IMR-90 (cell line): ENCODE results near the gene PARP12. TPM values are rescaled to one million over a fixed set of nuclear protein-coding genes. Genes with fewer than 3 reads are reported as not detected.

Experiments used
- ATAC-seq: fragments of 200-7000 bp; cut with Tn5 transposase; 2 replicates; pipeline ENCODE4 v1.9.1; 2020; ENCODE audit warnings: low read depth, mild to moderate bottlenecking, moderate library complexity
- BruUV-seq: library from RNA; stranded (reverse); fragments of 400-500 nt; replicated peaks from 2 replicates; lab custom pipeline; 2021; lab: Mats Ljungman, UMichigan
- CTCF ChIA-PET: fragments of 300-600 bp; formaldehyde crosslinking; extraction: SDS; loops from one replicate; lab custom pipeline; 2021; ENCODE audit warnings: antibody characterized with exemption; lab: Yijun Ruan, JAX
- POLR2A ChIA-PET: fragments of 300-600 bp; sonication (Branson Sonifier 250); formaldehyde crosslinking; loops from one replicate; lab custom pipeline; 2022; ENCODE audit warnings: antibody characterized with exemption; ENCODE audit not compliant: unreplicated experiment; lab: Charles Lee
- DNase-seq: peaks from one replicate; pipeline ENCODE4 v3.0.0; 2013
- H2AFZ ChIP-seq: replicated peaks from 2 replicates; pipeline ENCODE3; 2013; ENCODE audit warnings: low read length, mild to moderate bottlenecking; ENCODE audit not compliant: poor library complexity
- H2AK5ac ChIP-seq: 2 replicates; pipeline ENCODE4 v1.6.1; 2013; ENCODE audit warnings: low read depth, low read length, inconsistent platforms
- H2AK9ac ChIP-seq: replicated peaks from 2 replicates; pipeline ENCODE3; 2013; ENCODE audit warnings: mild to moderate bottlenecking, low read depth, low read length, moderate library complexity; ENCODE audit not compliant: poor library complexity
- H2BK120ac ChIP-seq: 2 replicates; pipeline ENCODE4 v1.6.1; 2013; ENCODE audit warnings: low read depth, low read length, inconsistent platforms
- H2BK15ac ChIP-seq: 3 replicates; pipeline ENCODE4 v1.6.1; 2013; ENCODE audit warnings: low read depth, low read length, inconsistent platforms
- H2BK20ac ChIP-seq: 2 replicates; pipeline ENCODE4 v1.6.1; 2013; ENCODE audit warnings: low read depth, mild to moderate bottlenecking, inconsistent platforms, low read length, moderate library complexity
- H2BK5ac ChIP-seq: 2 replicates; pipeline ENCODE4 v1.6.1; 2013; ENCODE audit warnings: mild to moderate bottlenecking, low read depth, low read length, inconsistent platforms; ENCODE audit not compliant: poor library complexity, severe bottlenecking
- H3K14ac ChIP-seq: replicated peaks from 2 replicates; pipeline ENCODE4 v1.6.1; 2013; ENCODE audit warnings: low read depth, low read length, inconsistent platforms
- H3K18ac ChIP-seq: 2 replicates; pipeline ENCODE4 v1.6.1; 2013; ENCODE audit warnings: low read depth, low read length, control low read depth
- H3K23ac ChIP-seq: 2 replicates; pipeline ENCODE4 v1.6.1; 2013; ENCODE audit warnings: low read depth, low read length, inconsistent platforms
- H3K27ac ChIP-seq: 2 replicates; pipeline ENCODE4 v1.5.1; 2013; ENCODE audit warnings: mild to moderate bottlenecking, control low read depth, low read length; ENCODE audit not compliant: insufficient read depth
- H3K27me3 ChIP-seq: 2 replicates; pipeline ENCODE4 v1.6.1; 2013; ENCODE audit warnings: low read length; ENCODE audit not compliant: control insufficient read depth, insufficient read depth
- H3K36me3 ChIP-seq: 2 replicates; pipeline ENCODE4 v1.6.1; 2013; ENCODE audit warnings: low read length, mixed read lengths; ENCODE audit not compliant: control insufficient read depth, insufficient read depth
- H3K4ac ChIP-seq: 2 replicates; pipeline ENCODE4 v1.6.1; 2013; ENCODE audit warnings: low read depth, low read length, inconsistent platforms
- H3K4me1 ChIP-seq: 2 replicates; pipeline ENCODE4 v1.6.1; 2013; ENCODE audit warnings: low read length, mixed read lengths; ENCODE audit not compliant: control insufficient read depth, insufficient read depth
- H3K4me2 ChIP-seq: 2 replicates; pipeline ENCODE4 v1.6.1; 2013; ENCODE audit warnings: low read depth, mild to moderate bottlenecking, control low read depth, low read length, moderate library complexity
- H3K4me3 ChIP-seq: 2 replicates; pipeline ENCODE4 v1.5.1; 2013; ENCODE audit warnings: low read depth, mild to moderate bottlenecking, control low read depth, low read length, moderate library complexity; ENCODE audit not compliant: insufficient read depth
- H3K56ac ChIP-seq: 2 replicates; pipeline ENCODE4 v1.6.1; 2013; ENCODE audit warnings: low read length, inconsistent platforms; ENCODE audit not compliant: insufficient read depth; ENCODE audit errors: extremely low read depth
- H3K79me1 ChIP-seq, 2 experiments: 2 replicates each; pipeline ENCODE4 v1.6.1; 2013; ENCODE audit warnings: low read length in 2 of 2, inconsistent platforms in 1 of 2, low read depth in 1 of 2
- H3K9ac ChIP-seq: 2 replicates; pipeline ENCODE4 v1.6.1; 2013; ENCODE audit warnings: low read depth, low read length, control low read depth
- H3K9me1 ChIP-seq: 2 replicates; pipeline ENCODE4 v1.6.1; 2013; ENCODE audit warnings: low read length, inconsistent platforms; ENCODE audit not compliant: insufficient read depth
- H3K9me3 ChIP-seq: 2 replicates; pipeline ENCODE4 v1.6.1; 2013; ENCODE audit warnings: low read length; ENCODE audit not compliant: control insufficient read depth, insufficient read depth
- H4K20me1 ChIP-seq: 2 replicates; pipeline ENCODE4 v1.6.1; 2013; ENCODE audit warnings: low read length, inconsistent platforms; ENCODE audit not compliant: insufficient read depth
- H4K5ac ChIP-seq: 2 replicates; pipeline ENCODE4 v1.6.1; 2013; ENCODE audit warnings: mild to moderate bottlenecking, low read depth, low read length, control low read depth
- H4K8ac ChIP-seq, 2 experiments: 2 replicates each; pipeline ENCODE4 v1.6.1; 2013; ENCODE audit warnings: low read depth in 2 of 2, low read length in 2 of 2, control low read depth in 1 of 2, inconsistent platforms in 1 of 2
- H4K91ac ChIP-seq: 2 replicates; pipeline ENCODE4 v1.6.1; 2013; ENCODE audit warnings: low read depth, low read length, inconsistent platforms; ENCODE audit not compliant: insufficient read depth
- BHLHE40 ChIP-seq: fragments of 150-350 bp; IDR thresholded peaks from 2 replicates; pipeline ENCODE4 v1.6.1; 2016; ENCODE audit warnings: mild to moderate bottlenecking, low read depth, low read length
- CEBPB ChIP-seq: IDR thresholded peaks from 2 replicates; pipeline ENCODE4 v1.6.1; 2012; ENCODE audit warnings: low read depth, low read length, improper control_type of control experiment
- CHD1 ChIP-seq: IDR thresholded peaks from 2 replicates; pipeline ENCODE4 v1.6.1; 2012; ENCODE audit warnings: low read depth, low read length, improper control_type of control experiment
- ELK1 ChIP-seq: fragments of 150-350 bp; IDR thresholded peaks from 2 replicates; pipeline ENCODE4 v1.6.1; 2016; ENCODE audit warnings: low read depth, mild to moderate bottlenecking, low read length, moderate library complexity, borderline replicate concordance
- FOS ChIP-seq: fragments of 150-350 bp; IDR thresholded peaks from 2 replicates; pipeline ENCODE4 v1.6.1; 2016; ENCODE audit warnings: low read depth, low read length
- MAFK ChIP-seq: IDR thresholded peaks from 2 replicates; pipeline ENCODE4 v1.6.1; 2012; ENCODE audit warnings: low read depth, low read length, improper control_type of control experiment
- MXI1 ChIP-seq: IDR thresholded peaks from 2 replicates; pipeline ENCODE4 v1.6.1; 2012; ENCODE audit warnings: low read depth, mild to moderate bottlenecking, low read length, moderate library complexity, borderline replicate concordance
- NFE2L2 ChIP-seq: fragments of 150-350 bp; IDR thresholded peaks from 2 replicates; pipeline ENCODE4 v1.6.1; 2016; ENCODE audit warnings: low read depth, mild to moderate bottlenecking, low read length
- POLR2A ChIP-seq: IDR thresholded peaks from 2 replicates; pipeline ENCODE4 v1.6.1; 2012; ENCODE audit warnings: mild to moderate bottlenecking, low read depth, low read length
- RAD21 ChIP-seq: IDR thresholded peaks from 2 replicates; pipeline ENCODE4 v1.6.1; 2012; ENCODE audit warnings: low read length, improper control_type of control experiment
- RCOR1 ChIP-seq: IDR thresholded peaks from 2 replicates; pipeline ENCODE4 v1.6.1; 2012; ENCODE audit warnings: mild to moderate bottlenecking, low read length, improper control_type of control experiment; ENCODE audit not compliant: insufficient replicate concordance
- RFX5 ChIP-seq: IDR thresholded peaks from 2 replicates; pipeline ENCODE4 v1.8.0; 2012; ENCODE audit warnings: low read depth, mild to moderate bottlenecking, low read length, moderate library complexity
- SMC3 ChIP-seq: fragments of 150-350 bp; IDR thresholded peaks from 2 replicates; pipeline ENCODE4 v1.6.1; 2016; ENCODE audit warnings: low read depth, mild to moderate bottlenecking, antibody characterized with exemption, low read length, moderate library complexity
- WGBS, 2 experiments: methylation state at CpG; one replicate each; pipeline versions ENCODE4 v1.1.5 to v1.1.7; 2013; ENCODE audit warnings: missing lambda C conversion rate in 2 of 2; ENCODE audit not compliant: insufficient read length in 1 of 2; ENCODE audit errors: extremely low coverage in 2 of 2; 5-methylcytosine and 5-hydroxymethylcytosine counted together
- dilution Hi-C: fragments of 300-500 bp; cut with HindIII; formaldehyde crosslinking; loops from one replicate; pipeline ENCODE4 v1.14.3; 2018; ENCODE audit warnings: low sequenced_read_pairs; ENCODE audit not compliant: unreplicated experiment
- in situ Hi-C: fragments of 300-500 bp; cut with MboI; formaldehyde crosslinking; loops from 3 replicates; pipeline ENCODE4 v1.14.3; 2019; ENCODE audit warnings: low sequenced_read_pairs, inconsistent platforms, mixed read lengths
- intact Hi-C: fragments of 100-400 bp; cut with micrococcal nuclease; formaldehyde crosslinking; loops from 2 replicates; pipeline ENCODE4 v1.10.0; 2022
- polyA plus RNA-seq, 3 experiments: library from polyadenylated mRNA; depleted of rRNA; stranded (reverse); fragments of >200 nt; gene quantifications; 2 replicates each; pipeline ENCODE4 v1.2.3, GENCODE V29; 2012; ENCODE audit warnings: low replicate concordance in 1 of 3
- total RNA-seq: library from RNA; depleted of rRNA; stranded (reverse); fragments of >200 nt; gene quantifications from 2 replicates; pipeline ENCODE4 v1.2.3, GENCODE V29; 2012
- TF ChIP-seq, protein P1 (sequence below): fragments of 150-350 bp; IDR thresholded peaks from 2 replicates; pipeline ENCODE4 v1.6.1; 2017; ENCODE audit warnings: mild to moderate bottlenecking, antibody characterized with exemption, low read length, low read depth
- TF ChIP-seq, protein P2 (sequence below): conservative IDR thresholded peaks from 2 replicates; pipeline ENCODE4 v1.5.1; 2012; ENCODE audit warnings: mild to moderate bottlenecking, low read depth, low read length, improper control_type of control experiment

Gene PARP12
- total and polyA plus RNA-seq, 2 of the 4 experiments (the other 2 are of a cell fraction): 7.2 to 11.3 TPM

DNA sequence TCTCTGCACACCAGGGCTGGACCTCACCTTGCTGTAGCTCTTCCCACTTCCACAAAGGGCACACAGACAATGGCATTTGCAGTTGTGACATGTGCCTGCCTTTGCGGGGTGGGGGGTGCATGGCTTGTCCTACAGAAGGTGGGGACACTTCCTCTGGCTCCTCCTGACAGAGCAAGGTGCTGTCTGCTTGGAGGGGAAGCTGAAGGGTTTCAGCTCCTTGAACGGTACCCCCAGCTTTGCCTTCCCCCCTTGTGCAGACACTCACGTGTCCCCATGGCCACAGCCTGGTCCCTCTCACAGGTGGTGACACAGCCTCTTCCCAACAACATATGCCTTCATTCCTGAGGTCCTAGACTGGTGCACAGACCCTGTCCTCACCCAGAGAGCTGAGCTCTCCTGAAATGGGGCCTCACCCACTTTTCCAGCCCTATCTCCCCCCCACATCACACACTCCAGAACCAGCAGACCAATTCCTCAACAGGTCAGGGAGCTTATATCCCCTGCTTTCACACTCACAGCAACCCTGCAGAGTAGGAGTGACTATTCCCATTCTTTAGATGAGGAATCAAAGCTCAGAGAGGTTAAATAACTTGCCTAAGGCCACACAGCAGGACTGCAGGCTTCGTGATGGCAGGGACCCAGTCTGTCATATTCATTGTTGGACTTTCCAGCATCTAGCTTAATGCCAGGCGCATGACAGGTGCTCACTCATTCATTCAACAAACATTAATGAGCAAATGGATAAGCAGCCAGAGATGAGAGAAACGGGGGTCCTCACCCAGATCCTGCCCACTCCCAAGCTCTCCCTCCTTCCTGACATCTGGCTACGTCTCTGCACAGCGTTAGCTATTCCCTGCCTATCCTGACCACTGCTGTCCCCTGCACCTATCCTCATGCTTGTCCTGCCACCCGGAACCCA lies 44.4 kb downstream of the PARP12 start:
- Histone ChIP-seq H3K56ac (no peak overlapping the region), H3K9ac (no peak overlapping the region), H2BK20ac (no peak overlapping the region), H2AK5ac (no peak overlapping the region), H3K23ac (no peak overlapping the region), H4K5ac (no peak overlapping the region), H3K79me1 (no peaks in the 10 kb centered on the region), H3K9me3 (no peaks in the 10 kb centered on the region), H3K14ac (no peak overlapping the region), H3K9me1 (0 out of 2 replicates have a peak, but pooled peaks cover 4% of the 10 kb centered on the region), H4K8ac (no peak overlapping the region), H3K18ac (no peak overlapping the region), H2AK9ac (no peak overlapping the region), H4K20me1 (no peaks in the 10 kb centered on the region), H3K27me3 (peaks cover 9% of the 10 kb centered on the region), H3K36me3 (no peaks in the 10 kb centered on the region), H2BK15ac (no peak overlapping the region), H3K4me1 (no peaks in the 10 kb centered on the region), H3K4me2 (no peak overlapping the region), H3K4ac (no peak overlapping the region), H4K91ac (no peak overlapping the region), H2BK120ac (no peak overlapping the region), H2AFZ (no peak overlapping the region), H3K27ac (no peak overlapping the region), H2BK5ac (no peak overlapping the region), H3K4me3 (no peak overlapping the region)
- intact Hi-C loops (no loop called here), in situ Hi-C loops (no loop called here), dilution Hi-C loops (no loop called here)
- ATAC-seq: no peak
- WGBS, 2 experiments: 82% methylated on average over 4 of the region's 9 CpGs; no CpG with 5 or more reads in 1 of the 2 experiments
- POLR2A ChIA-PET: no interaction called here
- DNase-seq: no peak
- CTCF ChIA-PET: interaction anchor here (1.2 kb wide), 1 partner anchor 12 kb away, joined by 4 read pairs; no protein-coding TSS in a partner anchor
- BruUV-seq: no TSS peak
- TF ChIP-seq RFX5 (no peak), CHD1 (no peak), ELK1 (no peak), SMC3 (no peak), MXI1 (no peak), NFE2L2 (no peak), MAFK (no peak), FOS (no peak), BHLHE40 (no peak), CEBPB (no peak), RAD21 (no peak), POLR2A (no peak), RCOR1 (no peak)
- TF ChIP-seq, protein P1, sequence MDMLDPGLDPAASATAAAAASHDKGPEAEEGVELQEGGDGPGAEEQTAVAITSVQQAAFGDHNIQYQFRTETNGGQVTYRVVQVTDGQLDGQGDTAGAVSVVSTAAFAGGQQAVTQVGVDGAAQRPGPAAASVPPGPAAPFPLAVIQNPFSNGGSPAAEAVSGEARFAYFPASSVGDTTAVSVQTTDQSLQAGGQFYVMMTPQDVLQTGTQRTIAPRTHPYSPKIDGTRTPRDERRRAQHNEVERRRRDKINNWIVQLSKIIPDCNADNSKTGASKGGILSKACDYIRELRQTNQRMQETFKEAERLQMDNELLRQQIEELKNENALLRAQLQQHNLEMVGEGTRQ: no peak
- TF ChIP-seq, protein P2, sequence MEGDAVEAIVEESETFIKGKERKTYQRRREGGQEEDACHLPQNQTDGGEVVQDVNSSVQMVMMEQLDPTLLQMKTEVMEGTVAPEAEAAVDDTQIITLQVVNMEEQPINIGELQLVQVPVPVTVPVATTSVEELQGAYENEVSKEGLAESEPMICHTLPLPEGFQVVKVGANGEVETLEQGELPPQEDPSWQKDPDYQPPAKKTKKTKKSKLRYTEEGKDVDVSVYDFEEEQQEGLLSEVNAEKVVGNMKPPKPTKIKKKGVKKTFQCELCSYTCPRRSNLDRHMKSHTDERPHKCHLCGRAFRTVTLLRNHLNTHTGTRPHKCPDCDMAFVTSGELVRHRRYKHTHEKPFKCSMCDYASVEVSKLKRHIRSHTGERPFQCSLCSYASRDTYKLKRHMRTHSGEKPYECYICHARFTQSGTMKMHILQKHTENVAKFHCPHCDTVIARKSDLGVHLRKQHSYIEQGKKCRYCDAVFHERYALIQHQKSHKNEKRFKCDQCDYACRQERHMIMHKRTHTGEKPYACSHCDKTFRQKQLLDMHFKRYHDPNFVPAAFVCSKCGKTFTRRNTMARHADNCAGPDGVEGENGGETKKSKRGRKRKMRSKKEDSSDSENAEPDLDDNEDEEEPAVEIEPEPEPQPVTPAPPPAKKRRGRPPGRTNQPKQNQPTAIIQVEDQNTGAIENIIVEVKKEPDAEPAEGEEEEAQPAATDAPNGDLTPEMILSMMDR: no peak
